Gastroesophageal sphincter (tissue), 4 donors: Measurements from ENCODE around the gene CPEB3. TPM values are rescaled to one million over a fixed set of nuclear protein-coding genes. Genes with fewer than 3 reads are reported as not detected.
"Not testable (repeated sequence)": the region's sequence is repeated elsewhere in the genome, so short reads cannot be mapped to it uniquely, and the experiment has no call there.

Source experiments
- ATAC-seq: fragments of 150-250 bp; one replicate; pipeline ENCODE4 v1.9.1; 2016; ENCODE audit warnings: mild to moderate bottlenecking, moderate library complexity
- H3K27ac ChIP-seq, 4 donors: fragments of 200-600 bp; sonication (generic) in 3 of 4; 1 replicate in 3 of 4; 2 replicates in 1 of 4; pipeline ENCODE4 v1.5.1; 2016 to 2019
- H3K27me3 ChIP-seq: fragments of 200-600 bp; sonication (generic); one replicate; pipeline ENCODE4 v1.5.1; 2019
- H3K36me3 ChIP-seq, 2 donors: fragments of 200-600 bp; sonication (generic); one replicate each; pipeline ENCODE4 v1.5.1; 2019; ENCODE audit warnings: control low read depth in 1 of 2
- H3K4me1 ChIP-seq, 3 donors: fragments of 200-600 bp; sonication (generic); 1 replicate in 2 of 3; 2 replicates in 1 of 3; pipeline ENCODE4 v1.5.1; 2016 to 2019; ENCODE audit warnings: control low read depth in 2 of 3
- H3K4me3 ChIP-seq, 2 donors: fragments of 200-600 bp; sonication (generic); one replicate each; pipeline ENCODE4 v1.5.1; 2019; ENCODE audit warnings: mild to moderate bottlenecking in 1 of 2, moderate library complexity in 1 of 2
- H3K9me3 ChIP-seq, 3 donors: fragments of 200-600 bp; sonication (generic); one replicate each; pipeline ENCODE4 v1.5.1; 2017 to 2019; ENCODE audit warnings: control low read depth in 2 of 3
- CTCF ChIP-seq, 4 experiments: fragments of 200-600 bp in 2 of 4; fragments of 450-650 bp in 2 of 4; sonication (generic) in 1 of 4; IDR thresholded peaks; one replicate each; pipeline ENCODE4 v1.5.1; 2017 to 2019; ENCODE audit warnings: antibody characterized with exemption in 4 of 4, mild to moderate bottlenecking in 2 of 4, moderate library complexity in 2 of 4
- EP300 ChIP-seq: sonication (generic); formaldehyde crosslinking; IDR thresholded peaks from one replicate; pipeline ENCODE4 v1.6.1; 2017; ENCODE audit warnings: antibody characterized with exemption, mild to moderate bottlenecking
- POLR2A ChIP-seq, 2 donors: fragments of 450-650 bp; IDR thresholded peaks; one replicate each; pipeline ENCODE4 v1.6.1; 2017; ENCODE audit warnings: antibody characterized with exemption in 2 of 2, mild to moderate bottlenecking in 2 of 2, moderate library complexity in 1 of 2
- POLR2AphosphoS5 ChIP-seq: sonication (generic); formaldehyde crosslinking; IDR thresholded peaks from one replicate; pipeline ENCODE4 v1.6.1; 2017; ENCODE audit warnings: antibody characterized with exemption
- WGBS, 2 donors: methylation state at CpG; one replicate each; pipeline ENCODE4 v1.1.5; 2018; ENCODE audit warnings: low coverage in 1 of 2; 5-methylcytosine and 5-hydroxymethylcytosine counted together
- total RNA-seq, 4 donors: library from RNA; depleted of rRNA; stranded (reverse); fragments of >200 nt; gene quantifications; one replicate each; pipeline ENCODE4 v1.1.0, GENCODE V29; 2016

Gene CPEB3
- total RNA-seq, 4 donors from 2014 or later: 4.7 to 11.8 (median 9.7) TPM

- H3K9me3 ChIP-seq: no peaks in the 10 kb centered on the region
- no peak for TF ChIP-seq POLR2A (IDR thresholded peaks at IDR 0.05)
- no peak for ATAC-seq
- no CpG with 5 or more reads among the region's 37 CpGs for WGBS, 2 donors
- H3K36me3 ChIP-seq: peaks cover 0 to 9% of the 10 kb centered on the region in 2 donors
- no peaks in the 10 kb centered on the region for H3K4me1 ChIP-seq
- no peaks in the 10 kb centered on the region for H3K27me3 ChIP-seq
- H3K27ac ChIP-seq: no peak overlapping the region
- H3K4me3 ChIP-seq: no peak overlapping the region
Observed at GRCh38 chr10:92045641-92046106, 245.2 kb downstream of the CPEB3 start.

GRCh38 chr10:92042541-92042940 lies 248.3 kb downstream of the CPEB3 start:
- Histone ChIP-seq H3K4me1 (no peaks in the 10 kb centered on the region), H3K36me3 (peaks cover 0 to 9% of the 10 kb centered on the region in 2 donors), H3K27ac (no peak overlapping the region), H3K27me3 (no peaks in the 10 kb centered on the region), H3K4me3 (no peak overlapping the region), H3K9me3 (no peaks in the 10 kb centered on the region)
- no peak for ATAC-seq
- TF ChIP-seq CTCF (IDR thresholded peaks at IDR 0.05) (no peak), POLR2AphosphoS5 (no peak), EP300 (no peak), POLR2A (IDR thresholded peaks at IDR 0.05) (no peak)
- 70 to 92% methylated on average over 5 of the region's 5 CpGs for WGBS, 2 donors

- peaks cover 0 to 7% of the 10 kb centered on the region in 2 donors for H3K36me3 ChIP-seq
- H3K27ac ChIP-seq: no peak overlapping the region
- no peak overlapping the region for H3K4me3 ChIP-seq
- H3K4me1 ChIP-seq: no peaks in the 10 kb centered on the region
- TF ChIP-seq POLR2A (IDR thresholded peaks at IDR 0.05): no peak
- no peak for TF ChIP-seq CTCF (IDR thresholded peaks at IDR 0.05)
- no peak for TF ChIP-seq POLR2AphosphoS5
- no peak for TF ChIP-seq EP300
- ATAC-seq: no peak
- H3K27me3 ChIP-seq: no peaks in the 10 kb centered on the region
- peaks cover 0 to 7% (median 0%) of the 10 kb centered on the region in 3 donors for H3K9me3 ChIP-seq
- WGBS, 2 donors: 50 to 67% methylated on average over 1 of the region's 1 CpG
Observed at GRCh38 chr10:92038949-92039348, 251.9 kb downstream of the CPEB3 start.

GRCh38 chr10:92033070-92033469 lies 257.8 kb downstream of the CPEB3 start:
- not testable (repeated sequence) for H3K9me3 ChIP-seq, H3K4me3 ChIP-seq, H3K27me3 ChIP-seq, H3K27ac ChIP-seq, ATAC-seq, H3K4me1 ChIP-seq
- WGBS, 2 donors: 64 to 73% methylated on average over 3 of the region's 3 CpGs
- peaks cover 0 to 60% of the 10 kb centered on the region in 2 donors for H3K36me3 ChIP-seq

- H3K4me1 ChIP-seq: no peaks in the 10 kb centered on the region
- H3K27ac ChIP-seq: no peak overlapping the region
- peaks cover 0 to 7% (median 0%) of the 10 kb centered on the region in 3 donors for H3K9me3 ChIP-seq
- H3K27me3 ChIP-seq: no peaks in the 10 kb centered on the region
- WGBS, 2 donors: 87 to 88% methylated on average over 2 to 3 of the region's 3 CpGs
- ATAC-seq: no peak
- TF ChIP-seq POLR2AphosphoS5 (no peak), EP300 (no peak), POLR2A (IDR thresholded peaks at IDR 0.05) (no peak), CTCF (IDR thresholded peaks at IDR 0.05) (no peak)
- H3K36me3 ChIP-seq: peaks cover 4 to 75% of the 10 kb centered on the region in 2 donors
- no peak overlapping the region for H3K4me3 ChIP-seq
Observed at GRCh38 chr10:92031580-92031979, 259.3 kb downstream of the CPEB3 start.

- no peak overlapping the region for H3K4me3 ChIP-seq
- 81 to 83% methylated on average over 4 of the region's 4 CpGs for WGBS, 2 donors
- peaks cover 5 to 95% of the 10 kb centered on the region in 2 donors for H3K36me3 ChIP-seq
- no peaks in the 10 kb centered on the region for H3K27me3 ChIP-seq
- no peaks in the 10 kb centered on the region for H3K9me3 ChIP-seq
- no peak for ATAC-seq
- H3K27ac ChIP-seq: no peak overlapping the region
- no peaks in the 10 kb centered on the region for H3K4me1 ChIP-seq
- no peak for TF ChIP-seq EP300
- TF ChIP-seq POLR2A (IDR thresholded peaks at IDR 0.05): no peak
- TF ChIP-seq CTCF (IDR thresholded peaks at IDR 0.05): no peak
- TF ChIP-seq POLR2AphosphoS5: no peak
Observed at GRCh38 chr10:92027141-92027540, 263.7 kb downstream of the CPEB3 start.

GRCh38 chr10:92025340-92025739 lies 265.5 kb downstream of the CPEB3 start:
- not testable (repeated sequence) for H3K4me3 ChIP-seq, H3K27me3 ChIP-seq, ATAC-seq, H3K9me3 ChIP-seq, H3K27ac ChIP-seq, H3K4me1 ChIP-seq
- peaks cover 5 to 92% of the 10 kb centered on the region in 2 donors for H3K36me3 ChIP-seq
- WGBS, 2 donors: 88 to 100% methylated on average over 1 to 2 of the region's 3 CpGs
